ENCODE results near the gene EFCAB6. TPM values are rescaled to one million over a fixed set of nuclear protein-coding genes. Genes with fewer than 3 reads are reported as not detected.

EFCAB6 gene
- total RNA-seq, 1 experiment from 2014 or later: 0.21 TPM

- TF ChIP-seq CTCF (IDR thresholded peaks at IDR 0.05): no peak
- TF ChIP-seq REST (IDR thresholded peaks at IDR 0.05; ENCODE audit: insufficient read depth in 1 of 2, low read depth in 2 of 2, low read length in 1 of 2): no peak
- no peak for TF ChIP-seq SIN3A (IDR thresholded peaks at IDR 0.05; ENCODE audit: borderline replicate concordance, insufficient read depth, low read depth, low read length)
- Histone ChIP-seq H3K4me1 (ENCODE audit: control insufficient read depth, insufficient read depth, low read length) (no peaks in the 10 kb centered on the region), H3K4me3 (ENCODE audit: low read depth in 2 of 2, low read length in 2 of 2) (no peak overlapping the region), H3K36me3 (ENCODE audit: control insufficient read depth, insufficient read depth, low read length) (no peaks in the 10 kb centered on the region), H3K27me3 (ENCODE audit: control insufficient read depth, insufficient read depth, low read length) (no peaks in the 10 kb centered on the region), H3K9me3 (ENCODE audit: control insufficient read depth, insufficient read depth, low read depth, low read length) (no peaks in the 10 kb centered on the region), H3K27ac (ENCODE audit: low read length) (no peak overlapping the region)
- in situ Hi-C loops (cut with HindIII; ENCODE audit: low pct_unique_long_range_greater_than_20kb, low sequenced_read_pairs) (no loop called here), intact Hi-C loops (cut with micrococcal nuclease; ENCODE audit: unreplicated experiment) (no loop called here)
- CTCF ChIA-PET: no interaction called here
- ATAC-seq: no peak
- no peak for DNase-seq (ENCODE audit: low read depth, low spot score)
- POLR2A ChIA-PET: no interaction called here
- no TSS peak for BruUV-seq (replicated peaks)
Observed at GRCh38 chr22:43539572-43540528, 272.3 kb downstream of the EFCAB6 start.

GRCh38 chr22:43537019-43537585, 275.0 kb downstream of the EFCAB6 start:
- DNase-seq (ENCODE audit: low read depth, low spot score) (no peak), ATAC-seq (no peak)
- H3K36me3 ChIP-seq (ENCODE audit: control insufficient read depth, insufficient read depth, low read length): no peaks in the 10 kb centered on the region
- in situ Hi-C loops (cut with HindIII; ENCODE audit: low pct_unique_long_range_greater_than_20kb, low sequenced_read_pairs) (no loop called here), intact Hi-C loops (cut with micrococcal nuclease; ENCODE audit: unreplicated experiment) (no loop called here)
- H3K27me3 ChIP-seq (ENCODE audit: control insufficient read depth, insufficient read depth, low read length): no peaks in the 10 kb centered on the region
- no peak overlapping the region for H3K27ac ChIP-seq (ENCODE audit: low read length)
- BruUV-seq (replicated peaks): no TSS peak
- no peaks in the 10 kb centered on the region for H3K9me3 ChIP-seq (ENCODE audit: control insufficient read depth, insufficient read depth, low read depth, low read length)
- no peak for TF ChIP-seq SIN3A (IDR thresholded peaks at IDR 0.05; ENCODE audit: borderline replicate concordance, insufficient read depth, low read depth, low read length)
- no peak for TF ChIP-seq TCF7L2 (IDR thresholded peaks at IDR 0.05; ENCODE audit: low read depth, low read length)
- no peak for TF ChIP-seq REST (IDR thresholded peaks at IDR 0.05; ENCODE audit: insufficient read depth in 1 of 2, low read depth in 2 of 2, low read length in 1 of 2)
- TF ChIP-seq CTCF (IDR thresholded peaks at IDR 0.05): no peak; the same call in 1 of the 2 replicates
- TF ChIP-seq POLR2AphosphoS5 (IDR thresholded peaks at IDR 0.05; ENCODE audit: low read depth, low read length): no peak
- H3K4me1 ChIP-seq (ENCODE audit: control insufficient read depth, insufficient read depth, low read length): no peaks in the 10 kb centered on the region
- ChIA-PET CTCF (no interaction called here), POLR2A (no interaction called here)
- H3K4me3 ChIP-seq (ENCODE audit: low read depth in 2 of 2, low read length in 2 of 2): no peak overlapping the region
